Ramos (cell line): ENCODE data around the gene NTMT1.

Experiments
- in situ Hi-C: fragments of 300-500 bp; cut with MboI; formaldehyde crosslinking; loops from one replicate; pipeline ENCODE4 v1.14.3; 2022; ENCODE audit warnings: low sequenced_read_pairs; ENCODE audit not compliant: unreplicated experiment

Gene NTMT1

GRCh38 chr9:129669946-129670345 lies 44.0 kb downstream of the NTMT1 start:
- in situ Hi-C loops = no loop called here

GRCh38 chr9:129671065-129671464 lies 45.1 kb downstream of the NTMT1 start:
- in situ Hi-C loops = no loop called here

DNA sequence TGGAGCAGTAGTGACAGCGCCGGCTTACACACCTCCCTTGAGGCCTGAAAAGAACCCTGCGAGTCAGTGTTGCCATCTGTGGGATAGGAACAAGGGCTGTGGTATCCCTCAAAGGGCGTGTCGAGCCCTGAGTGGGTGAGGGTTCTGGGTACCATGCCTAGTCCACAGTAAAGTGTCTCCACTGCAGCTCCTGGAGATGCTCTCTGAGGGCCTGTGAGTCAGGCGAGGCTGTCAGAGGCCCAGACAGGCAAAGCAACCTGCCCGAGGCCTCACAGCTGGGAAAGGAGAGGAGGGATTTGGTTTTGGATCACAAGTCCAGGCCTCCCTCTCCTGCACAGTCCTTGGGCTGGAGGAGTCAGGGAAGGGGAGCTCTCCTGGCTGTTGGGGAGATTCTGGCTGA lies 45.6 kb downstream of the NTMT1 start:
- in situ Hi-C loops = no loop called here

DNA sequence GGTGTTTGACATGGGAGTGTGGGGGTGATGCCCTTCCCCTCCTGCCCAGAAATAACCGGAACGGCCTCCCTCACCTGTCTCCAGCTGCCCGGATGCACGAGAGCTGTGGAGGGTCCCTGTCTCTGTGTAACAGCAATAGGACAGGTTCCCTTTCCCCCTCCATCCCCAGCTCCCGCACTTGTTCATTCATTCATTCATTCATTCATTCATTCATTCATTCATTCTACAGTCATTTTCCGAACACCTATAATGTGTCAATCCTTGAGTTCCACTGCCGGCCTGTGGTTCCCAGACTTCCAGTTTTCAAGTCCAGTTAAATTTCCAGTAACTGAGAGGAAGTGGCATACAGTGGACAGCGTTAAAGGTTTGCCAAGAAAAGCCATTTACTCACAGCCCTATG lies 46.7 kb downstream of the NTMT1 start:
- in situ Hi-C loops = no loop called here

DNA sequence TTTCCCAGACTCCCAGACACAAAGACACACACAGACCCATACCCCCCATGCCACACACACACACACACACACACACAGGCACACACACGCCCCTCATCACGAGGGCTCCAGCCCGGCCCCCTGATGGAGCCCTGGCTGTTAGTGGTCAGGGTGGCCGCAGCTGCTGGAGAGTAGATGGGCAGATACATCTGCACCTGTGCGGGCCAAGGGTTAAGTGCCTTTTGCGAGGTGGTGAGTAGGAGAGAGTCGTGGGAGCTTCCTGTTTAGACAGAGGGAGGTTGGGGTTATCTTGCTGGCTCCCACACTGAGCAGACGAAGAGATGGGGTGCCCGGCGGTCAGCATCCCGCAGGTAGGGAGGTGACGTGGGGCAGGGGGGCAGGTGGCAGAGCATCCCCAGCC lies 47.6 kb downstream of the NTMT1 start:
- in situ Hi-C loops = no loop called here

DNA sequence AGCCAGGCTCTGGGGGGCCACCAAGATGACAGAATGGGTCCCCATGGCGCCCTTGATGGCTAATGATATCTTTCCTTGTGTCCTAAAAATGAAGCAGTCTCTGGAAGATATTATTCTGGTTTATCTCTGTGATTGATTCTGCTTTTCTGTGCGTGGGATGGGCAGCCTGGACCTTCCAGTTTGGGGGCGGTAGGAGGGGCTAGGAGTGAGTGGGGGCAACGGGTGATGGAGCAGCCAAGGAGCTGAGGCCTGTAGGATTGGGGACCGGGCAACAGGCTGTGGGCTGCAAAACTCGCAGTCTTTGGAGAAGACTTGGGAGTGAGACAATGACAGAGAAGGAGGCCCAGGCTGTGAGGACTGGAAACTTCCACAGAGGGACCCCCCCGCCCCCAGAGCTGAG lies 48.3 kb downstream of the NTMT1 start:
- in situ Hi-C loops = no loop called here

DNA sequence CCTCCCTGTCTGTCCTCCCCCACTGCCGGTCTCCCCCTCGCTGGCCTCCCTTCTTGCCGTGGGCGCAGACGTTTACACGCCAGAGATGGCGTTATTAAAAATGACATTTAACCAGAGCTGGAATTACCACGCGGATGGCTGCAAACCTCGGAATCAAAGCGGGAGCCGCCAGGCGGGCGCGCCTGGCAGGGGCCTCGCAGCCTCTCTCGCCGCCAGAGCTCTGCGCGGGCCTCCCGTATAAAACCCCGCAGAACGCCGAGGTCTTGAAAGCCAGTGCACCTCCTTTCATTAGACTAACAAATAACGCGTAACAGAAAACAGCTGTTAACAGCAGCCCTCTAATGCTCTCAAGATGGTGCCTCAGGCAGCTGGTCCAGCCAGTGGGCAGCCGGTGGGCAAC lies 49.7 kb downstream of the NTMT1 start:
- in situ Hi-C loops = no loop called here

DNA sequence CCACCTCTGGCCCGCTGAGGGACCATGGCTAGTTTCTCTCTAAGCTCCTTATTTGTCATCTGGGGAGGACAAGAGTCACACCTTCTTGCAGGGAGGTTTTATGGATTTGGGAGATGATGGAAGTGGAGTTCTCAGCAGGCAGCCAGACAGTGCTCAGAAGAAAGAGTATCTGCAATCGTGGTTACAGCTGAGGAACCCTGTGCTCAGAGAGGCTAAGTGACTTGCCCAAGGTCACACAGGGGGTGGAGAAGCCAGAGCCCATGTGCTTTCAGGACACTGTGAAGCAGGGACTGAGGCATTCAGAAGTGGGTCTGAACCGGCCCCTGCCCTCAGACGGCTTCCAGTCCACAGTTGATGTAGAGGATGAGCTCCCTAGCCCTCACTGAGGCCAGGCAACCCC lies 50.3 kb downstream of the NTMT1 start:
- in situ Hi-C loops = no loop called here

GRCh38 chr9:129676975-129677374 lies 51.0 kb downstream of the NTMT1 start:
- in situ Hi-C loops = no loop called here

DNA sequence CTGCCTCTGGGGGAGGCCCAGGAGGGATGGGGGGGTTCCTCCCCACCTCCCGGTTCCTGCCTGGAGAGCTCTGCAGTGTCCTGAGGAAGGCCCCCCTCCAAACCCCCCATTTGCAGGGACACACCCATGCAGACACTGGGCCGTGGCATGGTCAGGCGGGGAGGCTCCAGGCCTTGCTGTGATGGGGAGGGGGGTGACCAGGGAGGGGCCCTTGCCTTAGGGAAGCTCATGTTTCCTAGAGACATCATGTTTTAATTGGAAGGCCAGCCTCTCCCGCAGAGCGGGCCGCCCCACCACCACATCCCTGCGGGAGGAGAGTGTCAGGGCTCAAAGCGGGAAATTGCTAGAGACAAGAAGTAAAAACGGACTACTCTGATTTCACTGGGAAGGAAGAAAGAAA lies 51.5 kb downstream of the NTMT1 start:
- in situ Hi-C loops = no loop called here

- in situ Hi-C loops = no loop called here
Observed at GRCh38 chr9:129678844-129679243, 52.9 kb downstream of the NTMT1 start.

- in situ Hi-C loops = no loop called here
Observed at GRCh38 chr9:129679537-129679936, 53.6 kb downstream of the NTMT1 start.

- in situ Hi-C loops = no loop called here
Observed at GRCh38 chr9:129681924-129682323, 56.0 kb downstream of the NTMT1 start.

- in situ Hi-C loops = no loop called here
Observed at GRCh38 chr9:129682381-129682780, 56.4 kb downstream of the NTMT1 start.

DNA sequence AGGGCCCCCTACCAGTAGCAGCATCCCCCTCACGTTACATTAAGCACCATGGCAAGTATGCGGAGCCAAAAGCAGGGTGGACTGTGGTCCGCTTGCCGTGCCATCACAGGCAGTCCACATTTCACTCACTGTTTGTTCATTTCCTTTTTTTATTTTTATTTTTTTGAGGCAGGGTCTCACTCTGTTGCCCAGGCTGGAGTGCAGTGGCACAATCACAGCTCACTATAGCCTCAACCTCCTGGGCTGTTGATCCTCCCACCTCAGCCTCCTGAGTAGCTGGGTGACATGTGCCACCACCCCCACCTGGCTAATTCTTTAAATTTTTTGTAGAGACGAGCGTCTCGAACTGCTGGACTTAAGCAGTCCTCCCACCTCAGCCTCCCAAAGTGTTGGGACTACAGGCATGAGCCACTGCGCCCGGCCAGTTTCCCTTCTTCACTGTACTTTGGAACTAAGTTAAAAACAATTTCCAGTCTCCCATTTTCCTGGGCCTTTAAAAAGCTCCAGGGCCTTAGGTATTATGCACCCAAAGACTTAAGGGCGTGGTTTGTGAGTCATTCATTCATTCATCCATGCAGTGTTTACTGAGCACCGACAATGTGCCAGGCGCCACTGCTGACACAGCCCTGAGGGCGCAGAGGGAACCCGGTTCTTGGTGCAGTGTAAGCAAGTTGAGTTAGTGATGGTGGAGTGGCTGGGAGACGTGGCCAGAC lies 59.4 kb downstream of the NTMT1 start:
- in situ Hi-C loops = no loop called here
